Measurements from ENCODE around the gene CELSR1. TPM values are rescaled to one million over a fixed set of nuclear protein-coding genes. Genes with fewer than 3 reads are reported as not detected.
A peak's percentile ranks its signal among the peaks of the same experiment; 100 is the strongest.

The CELSR1 gene
- total RNA-seq, 2 donors from 2014 or later = 24.2 to 38.2 TPM

DNA sequence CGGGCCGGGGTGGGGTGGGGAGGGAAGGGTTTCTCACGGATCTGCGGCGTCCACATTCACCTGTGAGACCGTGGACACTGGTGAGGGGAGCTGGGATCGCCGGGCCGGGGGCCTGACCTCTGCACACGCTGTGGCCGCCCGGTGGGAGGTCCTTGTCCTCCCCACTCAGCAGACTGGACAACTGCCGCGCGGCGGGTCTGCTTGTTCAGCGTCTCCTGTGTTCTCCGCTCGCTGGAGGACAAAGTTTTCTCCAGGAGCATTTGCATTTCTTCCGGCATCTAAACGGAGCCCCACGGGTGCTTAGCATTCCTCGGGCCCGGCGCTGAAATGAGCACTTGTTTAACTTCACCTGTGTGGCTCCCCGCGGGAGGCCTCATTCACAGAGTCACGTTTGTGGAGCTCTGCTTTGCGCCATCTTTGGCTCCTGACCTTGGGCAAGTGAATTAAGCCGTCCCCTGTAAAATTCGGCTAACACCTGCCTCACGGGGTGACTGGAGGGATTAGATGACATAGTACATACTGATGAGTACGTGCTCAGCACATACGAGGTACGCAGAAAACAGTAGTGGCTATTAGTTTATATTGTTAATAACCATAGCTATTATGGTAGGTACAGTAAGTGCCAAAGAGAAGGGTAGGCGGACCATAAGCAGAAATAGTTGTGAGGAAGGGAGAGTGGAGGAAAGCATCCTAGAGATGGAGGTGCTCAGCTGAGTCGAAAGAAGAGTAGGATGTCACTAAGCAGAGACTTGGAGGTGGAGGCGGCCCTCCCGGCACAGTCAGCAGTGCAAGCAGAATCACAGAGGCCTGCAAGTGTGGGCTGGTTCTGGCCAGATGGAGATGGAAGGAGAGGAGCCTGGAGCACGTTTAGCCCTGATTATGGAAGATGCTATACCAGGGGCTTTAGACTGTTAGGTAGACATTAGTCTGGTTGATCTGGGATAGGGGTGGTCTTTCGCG is 201.0 kb downstream of the CELSR1 start:
- TF ChIP-seq POLR2AphosphoS5 (IDR thresholded peaks at IDR 0.05) = no peak
- TF ChIP-seq POLR2A (IDR thresholded peaks at IDR 0.05) = no peak
- TF ChIP-seq CTCF (IDR thresholded peaks at IDR 0.05) = no peak
- Histone ChIP-seq H3K27ac (peak overlapping the region; percentile 85 to 86), H3K27me3 (replicated peaks; ENCODE audit: insufficient read depth) (no peaks in the 10 kb centered on the region), H3K9me3 (no peaks in the 10 kb centered on the region), H3K4me3 (peak overlapping the region; percentile 66 to 90), H3K36me3 (peaks cover 5 to 14% of the 10 kb centered on the region in 2 donors), H3K4me1 (replicated peaks) (peaks cover 5% of the 10 kb centered on the region)
- DNase-seq (ENCODE audit: low spot score) = no peak
- WGBS = 8% methylated on average over 41 of the region's 42 CpGs
- intact Hi-C loops (cut with DNase I) = no loop called here

DNA sequence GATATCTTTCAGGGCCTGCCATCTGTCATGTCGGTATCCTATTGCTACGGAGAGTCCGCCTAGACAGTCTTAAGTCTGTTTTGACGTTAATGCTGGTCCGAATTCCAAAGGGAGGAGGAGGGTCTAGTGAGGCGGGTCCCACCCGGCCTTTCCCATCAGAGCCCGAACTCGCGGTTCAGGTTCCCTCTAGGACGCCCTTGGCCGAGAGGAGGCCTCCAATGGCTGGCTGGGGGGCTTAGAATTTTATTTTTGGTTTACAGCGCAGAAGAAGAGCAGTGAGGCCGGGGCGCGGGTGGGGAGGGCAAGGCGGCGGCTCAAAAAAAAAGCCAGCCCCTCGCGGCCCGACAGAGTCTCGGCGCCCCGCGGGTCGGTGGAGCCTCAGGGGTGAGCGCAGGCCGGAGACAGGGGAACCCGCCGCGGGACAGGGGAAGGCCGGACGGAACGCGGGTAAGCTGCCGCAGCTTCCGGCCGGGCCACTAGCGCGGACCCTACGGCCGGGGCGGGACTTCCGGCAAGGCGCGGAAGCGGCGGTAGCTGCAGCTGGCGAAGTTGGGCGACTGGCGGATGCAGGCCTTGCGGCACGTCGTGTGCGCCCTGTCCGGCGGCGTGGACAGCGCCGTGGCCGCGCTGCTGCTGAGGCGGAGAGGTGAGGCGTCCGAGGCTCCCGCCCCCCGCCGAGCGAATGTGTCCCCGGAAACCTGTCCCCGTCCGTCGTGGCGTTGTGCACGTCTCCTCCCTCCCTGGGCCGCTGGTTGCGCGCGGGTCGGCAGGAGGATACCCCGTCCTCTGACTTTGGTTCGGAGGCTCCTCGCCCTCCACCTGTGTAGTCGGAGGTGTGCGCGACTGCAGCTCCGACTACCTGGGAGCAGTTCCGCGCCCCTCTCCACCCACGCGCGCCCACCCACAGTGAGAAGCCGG is 202.0 kb downstream of the CELSR1 start, which contains the start of gene TRMU:
Gene TRMU, plus strand, starts transcription at position 514 of the 918 bp plus-strand sequence. Its CDS starts 51 bp downstream, at position 565.
- Histone ChIP-seq H3K4me1 (replicated peaks) (peaks cover 5% of the 10 kb centered on the region), H3K36me3 (peaks cover 5 to 14% of the 10 kb centered on the region in 2 donors), H3K4me3 (peak within 1 kb of the TSS; percentile 66 to 90), H3K27me3 (replicated peaks; ENCODE audit: insufficient read depth) (no peaks in the 10 kb centered on the region), H3K27ac (peak within 1 kb of the TSS; percentile 85 to 86), H3K9me3 (no peaks in the 10 kb centered on the region)
- TF ChIP-seq CTCF (IDR thresholded peaks at IDR 0.05) = peak in 1 of 4 experiments; percentile 2
- TF ChIP-seq POLR2AphosphoS5 (IDR thresholded peaks at IDR 0.05) = peak; percentile 79
- peak; percentile 56 for TF ChIP-seq POLR2A (IDR thresholded peaks at IDR 0.05)
- peak; percentile 65 for DNase-seq (ENCODE audit: low spot score)
- 1% methylated on average over 63 of the region's 93 CpGs for WGBS
- intact Hi-C loops (cut with DNase I) = no loop called here

- H3K4me3 ChIP-seq = no peak overlapping the region
- no peak overlapping the region for H3K27ac ChIP-seq
- no peak for TF ChIP-seq POLR2A (IDR thresholded peaks at IDR 0.05)
- TF ChIP-seq CTCF (IDR thresholded peaks at IDR 0.05) = no peak
- no peak for TF ChIP-seq POLR2AphosphoS5 (IDR thresholded peaks at IDR 0.05)
- WGBS = 95% methylated on average over 23 of the region's 23 CpGs
- no peaks in the 10 kb centered on the region for H3K36me3 ChIP-seq
- peaks cover under 1% of the 10 kb centered on the region for H3K4me1 ChIP-seq (replicated peaks)
- H3K9me3 ChIP-seq = no peaks in the 10 kb centered on the region
- H3K27me3 ChIP-seq (replicated peaks; ENCODE audit: insufficient read depth) = no peaks in the 10 kb centered on the region
- DNase-seq (ENCODE audit: low spot score) = no peak
- intact Hi-C loops (cut with DNase I) = no loop called here
Observed at GRCh38 chr22:46331496-46331895, 205.9 kb downstream of the CELSR1 start.

DNA sequence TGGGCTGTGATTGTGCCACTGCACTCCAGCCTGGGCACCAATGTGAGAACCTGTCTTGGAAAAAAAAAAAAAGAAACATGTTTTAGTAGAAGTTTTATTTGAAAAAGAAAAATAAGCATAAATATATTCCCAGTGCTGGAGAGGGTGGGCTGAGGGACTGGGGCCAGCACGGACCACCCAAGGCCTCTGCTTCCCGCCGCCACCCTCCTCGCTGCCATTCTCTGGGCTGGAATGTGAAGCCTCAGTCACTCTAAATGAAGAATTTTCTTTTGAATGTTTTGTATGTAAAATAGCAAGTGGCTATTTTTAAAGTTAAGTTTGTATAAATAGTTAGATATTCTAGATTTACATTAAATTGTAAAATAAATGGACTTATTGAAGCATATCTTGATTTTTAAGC is 207.0 kb downstream of the CELSR1 start:
- no peak for TF ChIP-seq CTCF (IDR thresholded peaks at IDR 0.05)
- TF ChIP-seq POLR2A (IDR thresholded peaks at IDR 0.05) = no peak
- TF ChIP-seq POLR2AphosphoS5 (IDR thresholded peaks at IDR 0.05) = no peak
- WGBS = 96% methylated on average over 4 of the region's 4 CpGs
- DNase-seq (ENCODE audit: low spot score) = no peak
- intact Hi-C loops (cut with DNase I) = no loop called here
- Histone ChIP-seq H3K4me3 (no peak overlapping the region), H3K4me1 (replicated peaks) (no peaks in the 10 kb centered on the region), H3K9me3 (no peaks in the 10 kb centered on the region), H3K27ac (no peak overlapping the region), H3K36me3 (no peaks in the 10 kb centered on the region), H3K27me3 (replicated peaks; ENCODE audit: insufficient read depth) (no peaks in the 10 kb centered on the region)
